ENCODE data around the gene PHIP. TPM values are rescaled to one million over a fixed set of nuclear protein-coding genes. Genes with fewer than 3 reads are reported as not detected.
"Not testable (repeated sequence)": the region's sequence is repeated elsewhere in the genome, so short reads cannot be mapped to it uniquely, and the experiment has no call there.

Gene PHIP
- total RNA-seq, 1 donor from 2014 or later, result 74.5 TPM

DNA sequence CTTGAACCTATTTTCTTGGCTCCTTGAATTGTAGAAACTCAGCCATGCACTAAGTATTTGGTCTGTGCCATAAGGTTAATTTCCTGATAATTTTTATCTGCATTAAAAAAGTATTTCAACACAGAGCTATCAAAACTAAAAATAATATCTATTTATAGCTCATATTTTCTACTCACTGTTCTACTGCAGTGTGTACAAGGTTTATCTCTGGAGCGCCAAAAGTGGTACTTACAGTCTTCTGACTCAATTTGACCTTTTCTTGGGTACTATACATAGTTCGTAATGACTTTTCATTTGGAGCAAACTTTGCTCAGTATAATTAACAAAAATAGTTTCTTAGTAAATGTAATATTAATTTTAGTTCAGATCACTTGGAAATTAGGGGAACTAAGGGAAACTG, 141.5 kb downstream of the PHIP start:
- TF ChIP-seq, protein P1, sequence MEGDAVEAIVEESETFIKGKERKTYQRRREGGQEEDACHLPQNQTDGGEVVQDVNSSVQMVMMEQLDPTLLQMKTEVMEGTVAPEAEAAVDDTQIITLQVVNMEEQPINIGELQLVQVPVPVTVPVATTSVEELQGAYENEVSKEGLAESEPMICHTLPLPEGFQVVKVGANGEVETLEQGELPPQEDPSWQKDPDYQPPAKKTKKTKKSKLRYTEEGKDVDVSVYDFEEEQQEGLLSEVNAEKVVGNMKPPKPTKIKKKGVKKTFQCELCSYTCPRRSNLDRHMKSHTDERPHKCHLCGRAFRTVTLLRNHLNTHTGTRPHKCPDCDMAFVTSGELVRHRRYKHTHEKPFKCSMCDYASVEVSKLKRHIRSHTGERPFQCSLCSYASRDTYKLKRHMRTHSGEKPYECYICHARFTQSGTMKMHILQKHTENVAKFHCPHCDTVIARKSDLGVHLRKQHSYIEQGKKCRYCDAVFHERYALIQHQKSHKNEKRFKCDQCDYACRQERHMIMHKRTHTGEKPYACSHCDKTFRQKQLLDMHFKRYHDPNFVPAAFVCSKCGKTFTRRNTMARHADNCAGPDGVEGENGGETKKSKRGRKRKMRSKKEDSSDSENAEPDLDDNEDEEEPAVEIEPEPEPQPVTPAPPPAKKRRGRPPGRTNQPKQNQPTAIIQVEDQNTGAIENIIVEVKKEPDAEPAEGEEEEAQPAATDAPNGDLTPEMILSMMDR (IDR thresholded peaks at IDR 0.05; ENCODE audit: unreplicated experiment), result no peak
- peaks cover 19% of the 10 kb centered on the region for H3K36me3 Mint-ChIP-seq (ENCODE audit: insufficient read depth)
- no peaks in the 10 kb centered on the region for H3K4me1 Mint-ChIP-seq (ENCODE audit: low read depth)
- H3K27ac Mint-ChIP-seq, result no peak overlapping the region
- H3K4me3 Mint-ChIP-seq (ENCODE audit: low read depth), result no peak overlapping the region
- H3K9me3 Mint-ChIP-seq (ENCODE audit: low read depth), result peaks cover 10% of the 10 kb centered on the region
- no peaks in the 10 kb centered on the region for H3K27me3 Mint-ChIP-seq
- no peak for DNase-seq (ENCODE audit: low spot score, unreplicated experiment)

DNA sequence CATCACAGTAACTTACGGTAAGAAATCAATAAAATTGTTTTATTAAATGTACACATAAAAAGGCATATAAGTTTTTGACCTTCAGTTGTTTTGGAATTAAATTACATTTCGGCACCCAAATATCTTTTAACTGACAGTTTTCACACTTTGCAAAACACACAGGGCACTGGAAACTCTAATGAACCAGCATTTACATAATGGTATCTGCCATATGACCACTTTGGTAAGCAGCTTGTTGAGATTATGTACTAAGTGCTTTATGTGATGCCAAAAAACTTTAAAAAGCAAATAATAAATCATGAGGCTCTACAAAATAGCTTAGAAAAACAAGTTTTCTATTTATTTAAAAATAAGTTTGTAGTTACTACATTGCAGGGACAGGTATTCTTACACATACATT, 142.5 kb downstream of the PHIP start:
- TF ChIP-seq, protein P1 (IDR thresholded peaks at IDR 0.05; ENCODE audit: unreplicated experiment), result no peak
- H3K4me3 Mint-ChIP-seq (ENCODE audit: low read depth), result no peak overlapping the region
- DNase-seq (ENCODE audit: low spot score, unreplicated experiment), result no peak
- peaks cover 14% of the 10 kb centered on the region for H3K36me3 Mint-ChIP-seq (ENCODE audit: insufficient read depth)
- no peak overlapping the region for H3K27ac Mint-ChIP-seq
- no peaks in the 10 kb centered on the region for H3K4me1 Mint-ChIP-seq (ENCODE audit: low read depth)
- H3K9me3 Mint-ChIP-seq (ENCODE audit: low read depth), result peaks cover 10% of the 10 kb centered on the region
- H3K27me3 Mint-ChIP-seq, result no peaks in the 10 kb centered on the region

DNA sequence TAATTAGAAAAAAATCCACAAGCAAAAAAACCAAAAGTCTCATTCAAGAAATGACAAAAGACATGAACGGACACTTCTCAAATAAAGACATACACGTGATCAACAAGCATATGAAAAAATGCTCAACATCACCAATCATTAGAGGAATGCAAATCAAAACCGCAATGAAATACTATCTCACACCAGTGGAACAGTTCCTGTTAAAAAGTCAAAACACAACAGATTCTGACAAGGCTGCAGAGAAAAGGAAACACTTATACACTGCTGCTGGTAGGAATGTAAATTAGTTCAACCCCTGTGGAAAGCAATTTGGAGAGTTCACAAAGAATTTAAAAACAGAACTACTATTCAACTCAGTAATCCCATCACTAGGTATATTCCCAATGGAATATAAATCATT, 152.7 kb downstream of the PHIP start:
- Mint-ChIP-seq H3K27me3 (no peaks in the 10 kb centered on the region), H3K36me3 (ENCODE audit: insufficient read depth) (peaks cover 13% of the 10 kb centered on the region), H3K9me3 (ENCODE audit: low read depth) (peaks cover 68% of the 10 kb centered on the region), H3K4me3 (ENCODE audit: low read depth) (no peak overlapping the region), H3K27ac (no peak overlapping the region), H3K4me1 (ENCODE audit: low read depth) (no peaks in the 10 kb centered on the region)
- TF ChIP-seq, protein P1 (IDR thresholded peaks at IDR 0.05; ENCODE audit: unreplicated experiment), result no peak
- no peak for DNase-seq (ENCODE audit: low spot score, unreplicated experiment)

DNA sequence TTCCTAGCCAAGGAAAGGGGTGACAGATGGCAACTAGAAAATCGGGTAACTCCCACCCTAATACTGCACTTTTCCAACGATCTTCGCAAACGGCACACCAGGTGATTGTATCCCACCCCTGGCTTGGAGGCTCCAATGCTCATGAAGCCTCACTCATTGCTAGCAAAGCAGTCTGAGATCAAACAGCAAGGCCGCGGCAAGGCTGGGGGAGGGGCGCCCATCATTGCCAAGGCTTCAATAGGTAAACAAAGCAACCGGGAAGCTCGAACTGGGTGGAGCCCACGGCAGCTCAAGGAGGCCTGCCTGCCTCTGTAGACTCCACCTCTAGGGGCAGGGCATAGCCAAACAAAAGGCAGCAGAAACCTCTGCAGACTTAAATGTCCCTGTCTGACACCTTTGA, 156.9 kb downstream of the PHIP start:
- not testable (repeated sequence) for DNase-seq (ENCODE audit: low spot score, unreplicated experiment); H3K4me1 Mint-ChIP-seq (ENCODE audit: low read depth); H3K27me3 Mint-ChIP-seq; H3K4me3 Mint-ChIP-seq (ENCODE audit: low read depth); H3K27ac Mint-ChIP-seq
- Mint-ChIP-seq H3K36me3 (ENCODE audit: insufficient read depth) (peaks cover 19% of the 10 kb centered on the region), H3K9me3 (ENCODE audit: low read depth) (peaks cover 69% of the 10 kb centered on the region)

DNA sequence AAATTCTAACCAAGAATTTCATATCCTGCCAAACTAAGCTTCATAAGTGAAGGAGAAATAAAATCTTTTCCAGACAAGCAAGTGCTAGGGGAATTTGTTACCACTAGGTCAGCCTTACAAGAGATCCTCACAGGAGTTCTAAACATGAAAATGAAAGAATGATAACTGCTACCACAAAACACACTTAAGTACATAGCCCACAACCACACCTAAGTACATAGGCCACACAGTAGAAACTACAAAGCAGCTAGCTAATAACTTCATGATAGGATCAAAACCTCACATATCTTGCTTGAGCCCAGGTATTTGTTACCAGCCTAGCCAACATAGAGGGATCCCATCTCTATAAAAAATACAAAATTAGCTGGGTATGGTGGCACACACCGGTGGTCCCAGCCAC, 160.3 kb downstream of the PHIP start:
- H3K9me3 Mint-ChIP-seq (ENCODE audit: low read depth), result peaks cover 48% of the 10 kb centered on the region
- peaks cover 14% of the 10 kb centered on the region for H3K36me3 Mint-ChIP-seq (ENCODE audit: insufficient read depth)
- H3K27me3 Mint-ChIP-seq, result no peaks in the 10 kb centered on the region
- TF ChIP-seq, protein P1 (IDR thresholded peaks at IDR 0.05; ENCODE audit: unreplicated experiment), result no peak
- H3K4me1 Mint-ChIP-seq (ENCODE audit: low read depth), result no peaks in the 10 kb centered on the region
- no peak for DNase-seq (ENCODE audit: low spot score, unreplicated experiment)
- no peak overlapping the region for H3K4me3 Mint-ChIP-seq (ENCODE audit: low read depth)
- H3K27ac Mint-ChIP-seq, result no peak overlapping the region

DNA sequence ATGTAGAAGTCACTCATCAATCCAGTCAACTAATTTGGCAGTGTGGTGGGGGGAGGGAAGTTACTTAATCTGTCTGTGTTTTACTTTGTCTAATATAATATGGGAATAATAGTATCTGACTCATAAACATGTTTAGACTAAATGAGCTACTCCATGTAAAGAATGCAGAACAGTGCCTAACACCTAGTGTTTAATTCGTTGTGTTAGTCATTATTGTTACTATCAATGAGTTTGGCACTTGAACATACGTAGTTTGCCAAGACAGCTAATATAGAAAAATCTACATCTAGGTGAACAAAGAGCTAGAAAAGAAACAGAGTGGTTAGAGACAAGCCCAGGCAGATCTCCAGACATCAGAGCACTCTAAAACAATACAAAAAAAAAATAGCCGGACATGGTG, 161.6 kb downstream of the PHIP start:
- Mint-ChIP-seq H3K4me3 (ENCODE audit: low read depth) (no peak overlapping the region), H3K9me3 (ENCODE audit: low read depth) (peaks cover 39% of the 10 kb centered on the region), H3K36me3 (ENCODE audit: insufficient read depth) (peaks cover 13% of the 10 kb centered on the region), H3K27me3 (peaks cover 9% of the 10 kb centered on the region), H3K4me1 (ENCODE audit: low read depth) (no peaks in the 10 kb centered on the region), H3K27ac (no peak overlapping the region)
- no peak for DNase-seq (ENCODE audit: low spot score, unreplicated experiment)
- TF ChIP-seq, protein P1 (IDR thresholded peaks at IDR 0.05; ENCODE audit: unreplicated experiment), result no peak

All from progenitor cell of endocrine pancreas (in vitro differentiated cells).